ENCODE measurements around the gene MUSTN1. TPM values are rescaled to one million over a fixed set of nuclear protein-coding genes. Genes with fewer than 3 reads are reported as not detected.

Gene MUSTN1
- total RNA-seq, 1 donor from 2014 or later, result not detected

- Histone ChIP-seq H3K9ac (ENCODE audit: low read length) (no peak overlapping the region), H4K20me1 (ENCODE audit: insufficient read depth, low read length) (no peaks in the 10 kb centered on the region), H3K27me3 (ENCODE audit: insufficient read depth, low read length) (no peaks in the 10 kb centered on the region), H3K4me1 (ENCODE audit: insufficient read depth, low read length) (peaks cover 4% of the 10 kb centered on the region), H3K4me2 (ENCODE audit: low read length) (no peak overlapping the region), H3K79me2 (ENCODE audit: insufficient read depth, low read length) (no peaks in the 10 kb centered on the region), H3K9me3 (ENCODE audit: insufficient read depth, low read depth, low read length) (no peaks in the 10 kb centered on the region), H2AFZ (ENCODE audit: low read depth, low read length) (no peak overlapping the region), H3K4me3 (ENCODE audit: insufficient read depth, low read depth, low read length) (no peak overlapping the region), H3K36me3 (ENCODE audit: insufficient read depth, low read length) (no peaks in the 10 kb centered on the region), H3K27ac (ENCODE audit: low read depth, low read length) (no peak overlapping the region)
- no peak for FAIRE-seq
- Mint-ChIP-seq H3K36me3 (ENCODE audit: low read depth, unreplicated experiment) (peaks cover 1% of the 10 kb centered on the region), H3K4me3 (ENCODE audit: unreplicated experiment) (no peak overlapping the region), H3K9me3 (ENCODE audit: unreplicated experiment) (peaks cover 4% of the 10 kb centered on the region), H3K4me1 (ENCODE audit: low read depth, unreplicated experiment) (peaks cover 8% of the 10 kb centered on the region), H3K27me3 (ENCODE audit: low read depth, unreplicated experiment) (peaks cover 22% of the 10 kb centered on the region), H3K27ac (ENCODE audit: unreplicated experiment) (peak overlapping the region; percentile 41)
- no peak for DNase-seq (ENCODE audit: low read depth)
- TF ChIP-seq CTCF (IDR thresholded peaks at IDR 0.05; ENCODE audit: insufficient read depth, low read depth, low read length) (no peak), EZH2 (IDR thresholded peaks at IDR 0.05; ENCODE audit: insufficient read depth, low read length) (no peak)
These were observed 29.4 kb downstream of the MUSTN1 start for GRCh38 chr3:52805270-52806039.

- H3K9me3 Mint-ChIP-seq (ENCODE audit: unreplicated experiment), result no peaks in the 10 kb centered on the region
- H3K79me2 ChIP-seq (ENCODE audit: insufficient read depth, low read length), result no peaks in the 10 kb centered on the region
- DNase-seq (ENCODE audit: low read depth) (peak; percentile 17), FAIRE-seq (no peak)
- H2AFZ ChIP-seq (ENCODE audit: low read depth, low read length), result no peak overlapping the region
- H3K4me1 ChIP-seq (ENCODE audit: insufficient read depth, low read length), result peaks cover 4% of the 10 kb centered on the region
- peaks cover 1% of the 10 kb centered on the region for H3K36me3 Mint-ChIP-seq (ENCODE audit: low read depth, unreplicated experiment)
- no peak overlapping the region for H3K4me3 ChIP-seq (ENCODE audit: insufficient read depth, low read depth, low read length)
- H3K9me3 ChIP-seq (ENCODE audit: insufficient read depth, low read depth, low read length), result no peaks in the 10 kb centered on the region
- no peaks in the 10 kb centered on the region for H4K20me1 ChIP-seq (ENCODE audit: insufficient read depth, low read length)
- no peak for TF ChIP-seq EZH2 (IDR thresholded peaks at IDR 0.05; ENCODE audit: insufficient read depth, low read length)
- TF ChIP-seq CTCF (IDR thresholded peaks at IDR 0.05; ENCODE audit: insufficient read depth, low read depth, low read length), result no peak
- no peaks in the 10 kb centered on the region for H3K36me3 ChIP-seq (ENCODE audit: insufficient read depth, low read length)
- H3K9ac ChIP-seq (ENCODE audit: low read length), result no peak overlapping the region
- peaks cover 9% of the 10 kb centered on the region for H3K27me3 Mint-ChIP-seq (ENCODE audit: low read depth, unreplicated experiment)
- no peak overlapping the region for H3K27ac Mint-ChIP-seq (ENCODE audit: unreplicated experiment)
- H3K27me3 ChIP-seq (ENCODE audit: insufficient read depth, low read length), result no peaks in the 10 kb centered on the region
- H3K27ac ChIP-seq (ENCODE audit: low read depth, low read length), result no peak overlapping the region
- H3K4me3 Mint-ChIP-seq (ENCODE audit: unreplicated experiment), result no peak overlapping the region
- H3K4me1 Mint-ChIP-seq (ENCODE audit: low read depth, unreplicated experiment), result peaks cover 8% of the 10 kb centered on the region
- no peak overlapping the region for H3K4me2 ChIP-seq (ENCODE audit: low read length)
These were observed 33.0 kb downstream of the MUSTN1 start for GRCh38 chr3:52801839-52802238.

GRCh38 chr3:52800079-52800478 is 34.7 kb downstream of the MUSTN1 start:
- Histone ChIP-seq H3K4me3 (ENCODE audit: insufficient read depth, low read depth, low read length) (no peak overlapping the region), H3K4me2 (ENCODE audit: low read length) (no peak overlapping the region), H3K79me2 (ENCODE audit: insufficient read depth, low read length) (no peaks in the 10 kb centered on the region), H3K9ac (ENCODE audit: low read length) (no peak overlapping the region), H3K4me1 (ENCODE audit: insufficient read depth, low read length) (peaks cover 4% of the 10 kb centered on the region), H2AFZ (ENCODE audit: low read depth, low read length) (no peak overlapping the region), H3K9me3 (ENCODE audit: insufficient read depth, low read depth, low read length) (no peaks in the 10 kb centered on the region), H3K27ac (ENCODE audit: low read depth, low read length) (no peak overlapping the region), H3K27me3 (ENCODE audit: insufficient read depth, low read length) (no peaks in the 10 kb centered on the region), H4K20me1 (ENCODE audit: insufficient read depth, low read length) (no peaks in the 10 kb centered on the region), H3K36me3 (ENCODE audit: insufficient read depth, low read length) (no peaks in the 10 kb centered on the region)
- TF ChIP-seq EZH2 (IDR thresholded peaks at IDR 0.05; ENCODE audit: insufficient read depth, low read length) (no peak), CTCF (IDR thresholded peaks at IDR 0.05; ENCODE audit: insufficient read depth, low read depth, low read length) (no peak)
- Mint-ChIP-seq H3K4me1 (ENCODE audit: low read depth, unreplicated experiment) (peaks cover 8% of the 10 kb centered on the region), H3K27ac (ENCODE audit: unreplicated experiment) (no peak overlapping the region), H3K36me3 (ENCODE audit: low read depth, unreplicated experiment) (peaks cover 1% of the 10 kb centered on the region), H3K4me3 (ENCODE audit: unreplicated experiment) (no peak overlapping the region), H3K9me3 (ENCODE audit: unreplicated experiment) (peaks cover 3% of the 10 kb centered on the region), H3K27me3 (ENCODE audit: low read depth, unreplicated experiment) (peaks cover 6% of the 10 kb centered on the region)
- DNase-seq (ENCODE audit: low read depth) (no peak), FAIRE-seq (no peak)
